Fibroblast of the aortic adventitia (primary cell): ENCODE data around the gene GRIA1. TPM values are rescaled to one million over a fixed set of nuclear protein-coding genes. Genes with fewer than 3 reads are reported as not detected.
A peak's percentile ranks its signal among the peaks of the same experiment; 100 is the strongest.

Experiments
- DNase-seq: peaks from one replicate; pipeline ENCODE4 v3.0.0-alpha.2; 2010; ENCODE audit warnings: low read depth
- H3K4me3 ChIP-seq: 2 replicates; pipeline ENCODE4 v1.5.1; 2011; ENCODE audit warnings: low read depth, mild to moderate bottlenecking, control low read depth, low read length, moderate library complexity
- total RNA-seq: library from RNA; depleted of rRNA; stranded (reverse); fragments of >200 nt; gene quantifications from 2 replicates; pipeline ENCODE4 v1.2.3, GENCODE V29; 2012; ENCODE audit warnings: low replicate concordance
- TF ChIP-seq, protein P1 (sequence below): IDR thresholded peaks from 2 replicates; pipeline ENCODE4 v1.5.1; 2011; ENCODE audit warnings: mild to moderate bottlenecking, low read length, control low read depth, inconsistent platforms; ENCODE audit not compliant: insufficient read depth

GRIA1 gene
- total RNA-seq, 1 donor = 1.2 TPM

DNA sequence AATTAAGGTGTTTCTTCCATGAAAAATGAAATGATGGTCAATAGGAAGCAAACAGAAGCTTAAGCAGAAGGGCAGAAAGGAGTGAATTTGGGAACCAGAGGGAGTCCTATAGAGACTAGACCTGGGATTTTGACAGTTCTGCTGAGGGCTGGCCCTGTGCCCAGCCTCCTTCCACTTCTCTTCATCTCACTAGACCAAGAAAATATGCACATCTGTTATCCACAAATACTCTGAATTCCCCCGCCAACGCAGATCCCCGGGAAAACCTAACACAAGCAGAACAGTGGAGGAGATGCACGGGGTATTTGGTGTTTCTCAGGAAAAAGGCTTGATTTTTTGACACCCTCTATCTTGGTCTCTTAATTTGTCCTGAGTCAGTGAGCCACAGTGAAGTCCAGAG is 22.7 kb downstream of the GRIA1 start:
- peak; percentile 37 for DNase-seq
- H3K4me3 ChIP-seq = no peak overlapping the region
- TF ChIP-seq, protein P1, sequence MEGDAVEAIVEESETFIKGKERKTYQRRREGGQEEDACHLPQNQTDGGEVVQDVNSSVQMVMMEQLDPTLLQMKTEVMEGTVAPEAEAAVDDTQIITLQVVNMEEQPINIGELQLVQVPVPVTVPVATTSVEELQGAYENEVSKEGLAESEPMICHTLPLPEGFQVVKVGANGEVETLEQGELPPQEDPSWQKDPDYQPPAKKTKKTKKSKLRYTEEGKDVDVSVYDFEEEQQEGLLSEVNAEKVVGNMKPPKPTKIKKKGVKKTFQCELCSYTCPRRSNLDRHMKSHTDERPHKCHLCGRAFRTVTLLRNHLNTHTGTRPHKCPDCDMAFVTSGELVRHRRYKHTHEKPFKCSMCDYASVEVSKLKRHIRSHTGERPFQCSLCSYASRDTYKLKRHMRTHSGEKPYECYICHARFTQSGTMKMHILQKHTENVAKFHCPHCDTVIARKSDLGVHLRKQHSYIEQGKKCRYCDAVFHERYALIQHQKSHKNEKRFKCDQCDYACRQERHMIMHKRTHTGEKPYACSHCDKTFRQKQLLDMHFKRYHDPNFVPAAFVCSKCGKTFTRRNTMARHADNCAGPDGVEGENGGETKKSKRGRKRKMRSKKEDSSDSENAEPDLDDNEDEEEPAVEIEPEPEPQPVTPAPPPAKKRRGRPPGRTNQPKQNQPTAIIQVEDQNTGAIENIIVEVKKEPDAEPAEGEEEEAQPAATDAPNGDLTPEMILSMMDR = no peak

- peak; percentile 27 for DNase-seq
- no peak overlapping the region for H3K4me3 ChIP-seq
- TF ChIP-seq, protein P1 = no peak
Measured at GRCh38 chr5:153515301-153515700, 24.8 kb downstream of the GRIA1 start.

DNA sequence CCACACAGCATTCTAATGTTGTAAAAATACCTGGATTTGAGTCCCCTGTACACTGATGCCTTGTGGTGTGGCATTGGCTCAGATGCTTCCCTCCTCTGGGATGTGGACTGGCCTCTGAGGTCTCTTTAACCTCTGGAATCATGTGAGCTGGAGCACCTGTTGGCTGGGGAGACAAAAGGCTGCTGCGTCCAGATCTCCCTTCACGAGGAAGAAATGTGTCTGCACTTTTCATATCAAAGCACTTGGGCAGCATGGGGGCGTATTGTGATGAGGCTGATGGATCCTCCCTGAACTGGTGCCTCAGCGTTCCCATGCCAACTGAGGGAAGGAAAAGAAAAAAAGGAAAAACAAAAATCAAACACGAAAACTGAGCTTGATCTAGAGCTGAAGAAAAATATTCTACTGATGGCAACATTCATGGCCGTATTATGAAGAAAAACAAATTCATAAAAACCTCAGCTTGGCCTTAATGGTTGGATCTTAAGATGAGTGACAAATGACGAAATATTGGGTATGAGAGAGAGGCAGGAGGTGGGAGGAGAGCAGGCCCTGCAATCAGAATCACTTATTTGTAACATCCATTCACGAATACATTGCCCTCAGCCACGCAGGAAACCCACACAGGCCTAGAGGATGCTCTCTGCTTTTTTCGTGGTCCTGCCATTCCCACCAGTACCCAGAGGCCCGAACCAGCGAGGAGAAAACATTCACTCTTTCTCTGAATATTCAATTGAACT is 26.2 kb downstream of the GRIA1 start:
- TF ChIP-seq, protein P1 = no peak
- no peak overlapping the region for H3K4me3 ChIP-seq
- no peak for DNase-seq

DNA sequence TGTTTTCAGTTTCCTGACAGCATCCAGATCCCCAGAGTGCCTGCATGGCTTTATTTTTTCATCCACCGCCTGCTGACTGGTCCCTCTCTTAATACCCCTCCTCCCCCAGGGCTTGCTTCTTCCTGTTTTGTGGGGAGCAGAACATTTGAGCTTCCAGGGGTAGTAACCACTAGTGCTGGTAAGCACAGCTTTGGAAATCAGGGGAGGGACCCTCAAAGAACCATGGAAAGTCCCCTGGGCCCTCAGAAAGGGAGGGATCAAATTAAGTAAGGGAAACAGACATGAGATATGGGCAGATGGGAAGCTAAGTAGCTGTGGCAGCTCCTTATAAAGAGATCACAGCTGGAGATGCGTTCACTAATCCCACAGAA is 26.8 kb downstream of the GRIA1 start:
- TF ChIP-seq, protein P1 = no peak
- DNase-seq = no peak
- no peak overlapping the region for H3K4me3 ChIP-seq

DNA sequence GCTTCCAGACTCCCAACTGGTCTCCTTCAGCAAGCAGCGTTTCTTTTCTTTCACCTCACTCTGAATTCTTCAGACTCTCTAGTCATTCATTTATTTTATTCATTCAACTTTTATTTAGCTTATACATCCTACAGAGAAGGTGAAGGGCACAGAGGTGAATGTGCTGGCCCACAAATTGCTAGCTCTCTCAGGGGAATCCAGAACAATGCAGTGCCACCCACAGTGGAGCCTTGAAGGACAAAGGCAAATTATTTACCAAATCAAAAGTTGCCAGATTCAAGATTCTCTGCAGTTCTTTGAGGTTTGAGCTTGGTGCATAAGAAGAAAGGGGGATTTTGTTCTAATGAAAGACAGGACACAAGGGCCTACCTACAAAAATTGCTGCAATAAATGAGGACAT is 29.7 kb downstream of the GRIA1 start:
- TF ChIP-seq, protein P1 = no peak
- no peak overlapping the region for H3K4me3 ChIP-seq
- no peak for DNase-seq

- DNase-seq = peak; percentile 40
- TF ChIP-seq, protein P1 = no peak
- H3K4me3 ChIP-seq = no peak overlapping the region
Measured at GRCh38 chr5:153520952-153521351, 30.5 kb downstream of the GRIA1 start.

- no peak overlapping the region for H3K4me3 ChIP-seq
- TF ChIP-seq, protein P1 = no peak
- no peak for DNase-seq
Measured at GRCh38 chr5:153523211-153523610, 32.7 kb downstream of the GRIA1 start.
